Measurements from ENCODE around the gene GULP1. TPM values are rescaled to one million over a fixed set of nuclear protein-coding genes. Genes with fewer than 3 reads are reported as not detected.

Gene GULP1
- total RNA-seq, 1 experiment from 2014 or later, result 75.1 TPM

DNA sequence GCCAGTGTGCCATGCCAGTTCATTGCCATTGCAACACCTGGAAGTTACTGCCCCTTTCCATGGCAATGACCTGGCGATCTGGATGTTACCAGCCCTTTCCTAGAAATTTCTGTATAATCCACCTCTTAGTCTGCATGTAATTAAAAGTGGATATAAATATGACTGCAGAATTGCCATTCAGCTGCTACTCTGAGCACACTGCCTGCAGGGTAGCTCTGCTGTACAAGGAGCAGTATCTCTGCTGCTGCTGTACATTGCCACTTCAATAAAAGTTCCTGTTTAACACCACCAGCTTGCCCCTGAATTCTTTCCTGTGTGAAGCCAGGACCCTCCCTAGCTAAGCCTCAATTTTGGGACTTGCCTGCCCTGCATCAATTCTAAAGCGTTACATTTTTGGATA, 17.4 kb upstream of the GULP1 start (continued):
- no peak for TF ChIP-seq FOXP4 (CRISPR knock-in tag; IDR thresholded peaks at IDR 0.05)
- no peak for TF ChIP-seq NFYB (CRISPR knock-in tag; conservative IDR thresholded peaks at IDR 0.05; ENCODE audit: low read depth)

DNA sequence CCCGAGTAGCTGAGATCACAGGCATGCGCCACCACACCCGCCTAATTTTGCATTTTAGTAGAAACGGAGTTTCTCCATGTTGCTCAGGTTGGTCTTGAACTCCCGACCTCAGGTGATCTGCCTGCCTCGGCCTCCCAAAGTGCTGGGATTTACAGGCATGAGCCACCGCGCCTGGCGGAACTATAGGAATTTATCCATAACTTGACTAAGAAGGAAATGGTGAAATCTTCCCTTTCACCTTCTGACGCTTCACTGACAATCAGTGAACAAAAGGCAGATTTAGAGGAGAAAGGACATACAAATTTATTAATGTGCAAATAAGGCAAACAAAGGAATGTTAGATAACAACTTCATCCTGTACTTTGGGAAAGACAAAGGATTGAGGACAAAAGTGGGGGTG, 15.4 kb upstream of the GULP1 start:
- Mint-ChIP-seq H3K27ac (peak overlapping the region; percentile 93), H3K4me3 (no peak overlapping the region), H3K9me3 (no peaks in the 10 kb centered on the region), H3K27me3 (ENCODE audit: low read depth) (no peaks in the 10 kb centered on the region), H3K36me3 (no peaks in the 10 kb centered on the region), H3K4me1 (peaks cover 70% of the 10 kb centered on the region)
- ChIA-PET CTCF (no interaction called here), POLR2A (no interaction called here)
- ATAC-seq, result peak; percentile 18; the same call in 1 of the 2 replicates
- no peak for DNase-seq (ENCODE audit: low spot score)
- TF ChIP-seq TEAD1 (CRISPR knock-in tag; IDR thresholded peaks at IDR 0.05), result peak; percentile 86
- TF ChIP-seq JAZF1 (CRISPR knock-in tag; IDR thresholded peaks at IDR 0.05), result no peak
- TF ChIP-seq, protein P1, sequence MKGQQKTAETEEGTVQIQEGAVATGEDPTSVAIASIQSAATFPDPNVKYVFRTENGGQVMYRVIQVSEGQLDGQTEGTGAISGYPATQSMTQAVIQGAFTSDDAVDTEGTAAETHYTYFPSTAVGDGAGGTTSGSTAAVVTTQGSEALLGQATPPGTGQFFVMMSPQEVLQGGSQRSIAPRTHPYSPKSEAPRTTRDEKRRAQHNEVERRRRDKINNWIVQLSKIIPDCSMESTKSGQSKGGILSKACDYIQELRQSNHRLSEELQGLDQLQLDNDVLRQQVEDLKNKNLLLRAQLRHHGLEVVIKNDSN (CRISPR knock-in tag; IDR thresholded peaks at IDR 0.05), result 0 out of 2 replicates have a peak, but pooled peaks have one; percentile 29

- POLR2A ChIA-PET, result interaction anchor here (2.5 kb wide), 1 partner anchor 15 kb away, joined by 24 read pairs; the partner anchor contains the start of gene GULP1
- Mint-ChIP-seq H3K4me3 (peak overlapping the region; percentile 22; the same call in 1 of the 2 replicates), H3K27me3 (ENCODE audit: low read depth) (no peaks in the 10 kb centered on the region), H3K27ac (peak overlapping the region; percentile 64), H3K4me1 (peaks cover 70% of the 10 kb centered on the region), H3K9me3 (peaks cover 5% of the 10 kb centered on the region), H3K36me3 (peaks cover 6% of the 10 kb centered on the region)
- CTCF ChIA-PET, result interaction anchor here (2.0 kb wide), 1 partner anchor 91 kb away, joined by 8 read pairs; no protein-coding TSS in a partner anchor
- DNase-seq (ENCODE audit: low spot score) (no peak), ATAC-seq (no peak)
- TF ChIP-seq ZNF512 (CRISPR knock-in tag; IDR thresholded peaks at IDR 0.05; ENCODE audit: borderline replicate concordance), result no peak
- TF ChIP-seq SOX15 (CRISPR knock-in tag; IDR thresholded peaks at IDR 0.05), result no peak
- TF ChIP-seq, protein P2, sequence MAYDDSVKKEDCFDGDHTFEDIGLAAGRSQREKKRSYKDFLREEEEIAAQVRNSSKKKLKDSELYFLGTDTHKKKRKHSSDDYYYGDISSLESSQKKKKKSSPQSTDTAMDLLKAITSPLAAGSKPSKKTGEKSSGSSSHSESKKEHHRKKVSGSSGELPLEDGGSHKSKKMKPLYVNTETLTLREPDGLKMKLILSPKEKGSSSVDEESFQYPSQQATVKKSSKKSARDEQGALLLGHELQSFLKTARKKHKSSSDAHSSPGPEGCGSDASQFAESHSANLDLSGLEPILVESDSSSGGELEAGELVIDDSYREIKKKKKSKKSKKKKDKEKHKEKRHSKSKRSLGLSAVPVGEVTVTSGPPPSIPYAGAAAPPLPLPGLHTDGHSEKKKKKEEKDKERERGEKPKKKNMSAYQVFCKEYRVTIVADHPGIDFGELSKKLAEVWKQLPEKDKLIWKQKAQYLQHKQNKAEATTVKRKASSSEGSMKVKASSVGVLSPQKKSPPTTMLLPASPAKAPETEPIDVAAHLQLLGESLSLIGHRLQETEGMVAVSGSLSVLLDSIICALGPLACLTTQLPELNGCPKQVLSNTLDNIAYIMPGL (CRISPR knock-in tag; IDR thresholded peaks at IDR 0.05), result no peak
- no peak for TF ChIP-seq ATF3 (CRISPR knock-in tag; conservative IDR thresholded peaks at IDR 0.05)
- TF ChIP-seq, protein P3, sequence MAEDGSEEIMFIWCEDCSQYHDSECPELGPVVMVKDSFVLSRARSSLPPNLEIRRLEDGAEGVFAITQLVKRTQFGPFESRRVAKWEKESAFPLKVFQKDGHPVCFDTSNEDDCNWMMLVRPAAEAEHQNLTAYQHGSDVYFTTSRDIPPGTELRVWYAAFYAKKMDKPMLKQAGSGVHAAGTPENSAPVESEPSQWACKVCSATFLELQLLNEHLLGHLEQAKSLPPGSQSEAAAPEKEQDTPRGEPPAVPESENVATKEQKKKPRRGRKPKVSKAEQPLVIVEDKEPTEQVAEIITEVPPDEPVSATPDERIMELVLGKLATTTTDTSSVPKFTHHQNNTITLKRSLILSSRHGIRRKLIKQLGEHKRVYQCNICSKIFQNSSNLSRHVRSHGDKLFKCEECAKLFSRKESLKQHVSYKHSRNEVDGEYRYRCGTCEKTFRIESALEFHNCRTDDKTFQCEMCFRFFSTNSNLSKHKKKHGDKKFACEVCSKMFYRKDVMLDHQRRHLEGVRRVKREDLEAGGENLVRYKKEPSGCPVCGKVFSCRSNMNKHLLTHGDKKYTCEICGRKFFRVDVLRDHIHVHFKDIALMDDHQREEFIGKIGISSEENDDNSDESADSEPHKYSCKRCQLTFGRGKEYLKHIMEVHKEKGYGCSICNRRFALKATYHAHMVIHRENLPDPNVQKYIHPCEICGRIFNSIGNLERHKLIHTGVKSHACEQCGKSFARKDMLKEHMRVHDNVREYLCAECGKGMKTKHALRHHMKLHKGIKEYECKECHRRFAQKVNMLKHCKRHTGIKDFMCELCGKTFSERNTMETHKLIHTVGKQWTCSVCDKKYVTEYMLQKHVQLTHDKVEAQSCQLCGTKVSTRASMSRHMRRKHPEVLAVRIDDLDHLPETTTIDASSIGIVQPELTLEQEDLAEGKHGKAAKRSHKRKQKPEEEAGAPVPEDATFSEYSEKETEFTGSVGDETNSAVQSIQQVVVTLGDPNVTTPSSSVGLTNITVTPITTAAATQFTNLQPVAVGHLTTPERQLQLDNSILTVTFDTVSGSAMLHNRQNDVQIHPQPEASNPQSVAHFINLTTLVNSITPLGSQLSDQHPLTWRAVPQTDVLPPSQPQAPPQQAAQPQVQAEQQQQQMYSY (CRISPR knock-in tag; IDR thresholded peaks at IDR 0.05), result no peak
- no peak for TF ChIP-seq ZNF232 (CRISPR knock-in tag; IDR thresholded peaks at IDR 0.05)
- TF ChIP-seq, protein P4, sequence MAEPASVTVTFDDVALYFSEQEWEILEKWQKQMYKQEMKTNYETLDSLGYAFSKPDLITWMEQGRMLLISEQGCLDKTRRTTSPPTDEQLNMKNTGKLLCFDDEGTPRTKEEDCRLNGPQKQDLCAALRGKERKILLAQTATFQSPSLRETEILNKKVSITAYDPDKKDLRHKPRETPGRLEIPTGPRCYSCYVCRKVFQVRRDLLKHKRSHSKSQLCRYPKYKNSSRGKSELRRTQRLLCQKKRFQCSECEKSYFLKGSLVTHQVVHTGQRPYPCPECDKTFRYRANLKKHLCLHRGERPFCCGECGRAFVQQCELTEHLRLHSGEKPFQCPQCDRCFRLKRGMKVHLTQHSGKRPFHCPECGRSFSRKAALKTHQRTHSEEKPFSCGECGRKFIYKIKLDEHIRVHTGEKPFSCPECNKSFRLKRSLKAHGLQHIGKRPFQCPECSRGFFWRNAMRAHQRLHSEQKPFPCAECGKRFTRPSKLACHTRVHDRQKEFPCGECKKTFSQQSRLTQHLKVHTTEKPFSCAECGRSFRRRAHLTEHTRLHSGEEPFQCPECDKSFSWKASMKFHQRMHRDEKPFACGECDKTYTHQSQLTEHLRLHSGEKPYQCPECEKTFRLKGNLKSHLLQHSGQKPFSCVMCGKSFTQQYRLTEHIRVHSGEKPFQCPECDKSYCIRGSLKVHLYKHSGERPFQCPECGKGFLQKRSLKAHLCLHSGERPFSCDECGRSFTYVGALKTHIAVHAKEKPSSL (CRISPR knock-in tag; conservative IDR thresholded peaks at IDR 0.05), result no peak
- no peak for TF ChIP-seq TEAD4 (CRISPR knock-in tag; IDR thresholded peaks at IDR 0.05)
- no peak for TF ChIP-seq RORB (CRISPR knock-in tag; IDR thresholded peaks at IDR 0.05)
- TF ChIP-seq NFYB (CRISPR knock-in tag; conservative IDR thresholded peaks at IDR 0.05; ENCODE audit: low read depth), result no peak
- TF ChIP-seq MXD4 (CRISPR knock-in tag; IDR thresholded peaks at IDR 0.05; ENCODE audit: borderline replicate concordance), result no peak
- TF ChIP-seq, protein P5, sequence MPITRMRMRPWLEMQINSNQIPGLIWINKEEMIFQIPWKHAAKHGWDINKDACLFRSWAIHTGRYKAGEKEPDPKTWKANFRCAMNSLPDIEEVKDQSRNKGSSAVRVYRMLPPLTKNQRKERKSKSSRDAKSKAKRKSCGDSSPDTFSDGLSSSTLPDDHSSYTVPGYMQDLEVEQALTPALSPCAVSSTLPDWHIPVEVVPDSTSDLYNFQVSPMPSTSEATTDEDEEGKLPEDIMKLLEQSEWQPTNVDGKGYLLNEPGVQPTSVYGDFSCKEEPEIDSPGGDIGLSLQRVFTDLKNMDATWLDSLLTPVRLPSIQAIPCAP (CRISPR knock-in tag; IDR thresholded peaks at IDR 0.05), result no peak
- TF ChIP-seq ZNF671 (CRISPR knock-in tag; IDR thresholded peaks at IDR 0.05), result no peak
- TF ChIP-seq GABPB1 (CRISPR knock-in tag; IDR thresholded peaks at IDR 0.05), result no peak
Measured at GRCh38 chr2:188277786-188278185, 13.9 kb upstream of the GULP1 start.

Measured in WTC11 (cell line).